GM12874 (cell line): Measurements from ENCODE around the gene C11orf65.

Experiments used
- TF ChIP-seq, protein P1 (sequence below): IDR thresholded peaks from 2 replicates; pipeline ENCODE4 v1.5.1; 2011; ENCODE audit warnings: low read depth, mild to moderate bottlenecking, control low read depth, low read length, moderate library complexity; ENCODE audit not compliant: insufficient read depth

Gene C11orf65

DNA sequence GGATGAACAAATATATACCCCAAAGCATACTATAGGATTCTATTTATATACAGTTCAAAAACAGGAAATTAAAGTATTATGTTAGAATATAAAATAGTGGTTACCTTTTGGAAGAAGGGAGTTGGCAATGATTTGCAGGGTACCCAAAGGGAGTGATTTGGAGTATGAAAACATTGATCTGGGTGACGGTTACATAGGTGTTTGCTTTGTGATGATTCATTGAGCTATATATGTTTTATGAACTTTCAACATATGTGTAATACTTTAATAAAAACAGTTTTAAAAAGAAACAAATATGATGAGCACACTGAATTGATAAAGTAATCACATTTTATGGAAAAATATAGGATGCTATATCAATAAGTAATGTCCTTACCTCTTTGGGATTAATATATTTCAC lies 36.0 kb downstream of the C11orf65 start:
- TF ChIP-seq, protein P1, sequence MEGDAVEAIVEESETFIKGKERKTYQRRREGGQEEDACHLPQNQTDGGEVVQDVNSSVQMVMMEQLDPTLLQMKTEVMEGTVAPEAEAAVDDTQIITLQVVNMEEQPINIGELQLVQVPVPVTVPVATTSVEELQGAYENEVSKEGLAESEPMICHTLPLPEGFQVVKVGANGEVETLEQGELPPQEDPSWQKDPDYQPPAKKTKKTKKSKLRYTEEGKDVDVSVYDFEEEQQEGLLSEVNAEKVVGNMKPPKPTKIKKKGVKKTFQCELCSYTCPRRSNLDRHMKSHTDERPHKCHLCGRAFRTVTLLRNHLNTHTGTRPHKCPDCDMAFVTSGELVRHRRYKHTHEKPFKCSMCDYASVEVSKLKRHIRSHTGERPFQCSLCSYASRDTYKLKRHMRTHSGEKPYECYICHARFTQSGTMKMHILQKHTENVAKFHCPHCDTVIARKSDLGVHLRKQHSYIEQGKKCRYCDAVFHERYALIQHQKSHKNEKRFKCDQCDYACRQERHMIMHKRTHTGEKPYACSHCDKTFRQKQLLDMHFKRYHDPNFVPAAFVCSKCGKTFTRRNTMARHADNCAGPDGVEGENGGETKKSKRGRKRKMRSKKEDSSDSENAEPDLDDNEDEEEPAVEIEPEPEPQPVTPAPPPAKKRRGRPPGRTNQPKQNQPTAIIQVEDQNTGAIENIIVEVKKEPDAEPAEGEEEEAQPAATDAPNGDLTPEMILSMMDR: no peak

DNA sequence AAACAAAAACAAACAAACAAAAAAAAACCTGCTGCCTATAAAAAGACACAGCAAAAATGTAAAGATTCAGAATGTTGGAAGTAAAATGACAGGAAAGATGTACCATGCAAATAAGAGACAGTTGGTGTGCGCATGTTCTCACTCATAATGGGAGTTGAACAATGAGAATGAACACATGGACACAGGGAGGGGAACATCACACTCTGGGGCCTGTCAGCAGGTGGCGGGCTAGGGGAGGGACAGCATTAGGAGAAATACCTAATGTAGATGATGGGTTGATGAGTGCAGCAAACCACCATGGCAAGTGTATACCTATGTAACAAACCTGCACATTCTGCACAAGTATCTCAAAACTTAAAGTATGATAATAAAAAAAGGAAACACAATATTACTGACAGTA lies 49.8 kb downstream of the C11orf65 start:
- TF ChIP-seq, protein P1: peak; percentile 19; the same call in 1 of the 2 replicates

DNA sequence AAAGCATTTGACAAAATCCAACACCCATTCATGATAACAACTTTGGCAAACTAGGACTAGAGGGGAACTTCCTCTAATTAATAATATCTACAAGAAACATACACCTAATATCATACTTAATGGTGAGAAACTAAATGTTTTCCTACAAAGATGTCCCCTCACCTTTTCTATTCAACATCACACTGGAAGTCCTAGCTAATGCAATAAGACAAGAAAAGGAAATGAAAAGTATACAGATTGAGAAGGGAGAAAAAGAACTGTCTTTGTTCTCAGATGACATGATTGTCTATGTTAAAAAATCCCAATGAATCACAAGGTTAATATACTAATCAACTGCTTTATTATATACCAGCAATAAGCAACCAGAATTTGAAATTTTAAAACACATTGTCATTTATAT lies 52.4 kb downstream of the C11orf65 start:
- TF ChIP-seq, protein P1: no peak

DNA sequence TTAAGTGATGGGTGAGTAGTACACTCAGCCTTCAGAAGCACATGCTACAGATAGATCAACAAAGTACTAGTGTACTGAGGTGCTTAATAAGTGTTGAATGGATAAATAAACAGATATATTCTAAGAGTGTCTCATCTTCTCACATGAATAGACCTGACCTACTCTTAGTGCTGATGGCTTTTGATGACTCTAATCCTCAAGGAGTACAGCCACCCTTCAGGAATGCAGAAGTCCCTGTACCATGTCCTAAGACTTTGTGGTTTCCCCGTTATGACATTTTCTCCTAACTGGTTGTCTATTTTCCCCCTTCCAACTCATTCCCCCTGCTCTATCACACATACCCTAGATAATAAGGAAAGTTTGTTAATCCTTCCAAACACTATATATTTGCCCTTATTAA lies 61.6 kb downstream of the C11orf65 start:
- TF ChIP-seq, protein P1: no peak

DNA sequence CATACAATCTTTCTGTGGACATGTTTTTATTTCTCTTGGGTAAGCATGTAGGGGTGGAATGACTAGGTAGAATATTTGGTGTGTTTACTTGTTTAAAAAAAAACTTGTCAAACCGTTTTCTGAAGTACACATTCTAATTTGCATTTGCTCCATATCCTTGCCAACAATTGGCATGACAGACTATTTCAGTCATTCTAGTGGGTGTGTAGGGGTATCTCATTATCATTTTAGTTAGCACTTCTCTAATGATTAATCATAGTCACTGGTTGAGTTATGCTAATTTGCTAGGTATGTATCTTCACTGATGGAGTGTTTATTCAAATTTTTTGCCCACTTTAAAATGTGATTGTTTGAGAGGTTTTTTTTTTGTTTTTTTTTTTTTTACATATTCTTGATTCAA lies 64.3 kb downstream of the C11orf65 start:
- TF ChIP-seq, protein P1: no peak

DNA sequence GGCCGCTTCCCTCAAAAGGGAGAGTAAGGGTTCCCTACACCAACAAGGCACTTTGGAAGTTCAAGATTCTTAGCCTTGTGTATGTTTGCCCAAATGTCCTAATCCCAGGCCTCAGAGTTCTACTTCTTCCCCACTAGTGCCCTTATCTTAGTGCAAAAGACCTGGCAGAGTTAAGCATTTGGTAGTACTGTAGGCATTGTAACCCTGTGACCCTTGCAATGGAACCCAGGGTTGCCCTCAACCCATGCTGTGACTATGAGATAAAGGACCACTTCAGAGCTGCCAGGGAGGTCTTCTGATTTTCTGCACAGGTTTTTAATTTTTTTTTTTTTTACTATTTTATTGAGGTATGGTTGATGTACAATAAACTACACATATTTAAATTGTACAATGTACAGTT lies 65.1 kb downstream of the C11orf65 start:
- TF ChIP-seq, protein P1: no peak

DNA sequence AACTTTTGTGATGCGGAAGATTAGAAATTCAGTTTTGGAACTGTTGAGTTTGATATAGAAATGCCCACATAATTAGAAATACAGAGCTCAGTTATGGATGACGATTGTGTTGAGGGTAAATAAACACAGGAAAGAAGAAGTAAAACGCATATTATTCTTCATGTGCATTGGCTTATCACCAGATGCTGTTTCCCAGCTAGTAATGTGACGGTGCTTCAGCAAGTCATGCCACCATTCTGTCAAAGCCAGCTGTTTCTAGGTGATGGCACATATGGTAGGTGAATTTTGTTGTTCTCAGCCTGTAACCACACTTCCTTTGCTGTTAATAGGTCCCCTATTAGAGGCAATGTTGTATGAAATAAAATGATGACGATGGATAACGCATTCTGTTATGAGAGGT lies 68.9 kb downstream of the C11orf65 start:
- TF ChIP-seq, protein P1: no peak
